NCI-H1436 (cell line): ENCODE data around the gene AP1B1.

Source experiments
- DNase-seq: peaks from one replicate; lab custom pipeline; 2025; lab: John Stamatoyannopoulos, UW

Gene AP1B1

DNA sequence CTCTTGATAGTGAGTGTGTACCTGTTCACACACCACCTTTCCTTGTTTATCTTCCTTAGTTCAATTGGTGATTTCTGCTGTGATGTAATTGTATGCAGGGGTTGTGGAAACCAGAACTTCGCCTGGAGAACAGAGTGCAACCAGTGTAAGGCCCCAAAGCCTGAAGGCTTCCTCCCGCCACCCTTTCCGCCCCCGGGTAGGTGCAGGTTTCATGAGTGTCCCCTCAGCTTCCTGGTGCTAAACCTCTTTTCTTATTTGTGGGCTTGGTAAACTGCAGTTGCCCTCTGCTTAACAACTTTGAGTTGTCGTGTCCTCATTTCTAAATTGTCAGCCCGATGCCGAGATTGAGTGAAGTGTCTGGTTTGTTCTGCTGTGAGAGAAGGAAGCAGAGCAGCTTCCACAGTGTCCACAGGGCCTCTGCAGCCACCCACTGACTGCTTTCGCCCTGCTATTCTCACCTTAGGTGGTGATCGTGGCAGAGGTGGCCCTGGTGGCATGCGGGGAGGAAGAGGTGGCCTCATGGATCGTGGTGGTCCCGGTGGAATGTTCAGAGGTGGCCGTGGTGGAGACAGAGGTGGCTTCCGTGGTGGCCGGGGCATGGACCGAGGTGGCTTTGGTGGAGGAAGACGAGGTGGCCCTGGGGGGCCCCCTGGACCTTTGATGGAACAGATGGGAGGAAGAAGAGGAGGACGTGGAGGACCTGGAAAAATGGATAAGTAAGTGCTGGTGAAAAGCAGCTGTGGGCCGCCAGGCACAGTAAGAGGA is 89.1 kb downstream of the AP1B1 start:
- no peak for DNase-seq

DNA sequence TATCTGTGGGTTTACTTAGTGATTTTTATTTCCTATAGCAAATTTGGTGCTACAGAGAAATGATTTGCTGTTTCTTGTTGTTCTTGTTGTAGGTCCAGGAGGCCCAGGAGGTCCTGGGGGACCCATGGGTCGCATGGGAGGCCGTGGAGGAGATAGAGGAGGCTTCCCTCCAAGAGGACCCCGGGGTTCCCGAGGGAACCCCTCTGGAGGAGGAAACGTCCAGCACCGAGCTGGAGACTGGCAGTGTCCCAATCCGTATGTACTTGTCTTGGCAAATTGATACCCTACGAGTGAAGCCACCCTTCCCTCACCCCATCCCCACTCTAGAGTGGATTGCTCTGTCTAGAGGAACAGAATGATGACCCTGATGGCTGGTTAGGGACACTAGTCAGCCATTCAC is 89.7 kb downstream of the AP1B1 start:
- DNase-seq: no peak

DNA sequence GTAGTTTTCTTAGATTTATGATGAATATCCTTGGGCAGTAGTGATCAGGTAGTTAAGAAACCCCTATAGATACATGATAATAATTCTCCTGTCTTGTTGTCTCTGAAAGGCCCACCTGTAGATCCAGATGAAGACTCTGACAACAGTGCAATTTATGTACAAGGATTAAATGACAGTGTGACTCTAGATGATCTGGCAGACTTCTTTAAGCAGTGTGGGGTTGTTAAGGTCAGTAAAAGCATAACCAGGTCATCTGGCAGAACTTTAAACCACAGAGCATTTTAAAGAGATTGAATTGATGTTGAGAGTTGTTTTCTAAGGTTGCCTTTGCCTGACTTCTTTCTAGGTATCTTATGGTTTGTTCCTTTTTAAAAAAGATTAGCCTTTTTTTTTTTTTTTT is 96.0 kb downstream of the AP1B1 start:
- DNase-seq: no peak

DNA sequence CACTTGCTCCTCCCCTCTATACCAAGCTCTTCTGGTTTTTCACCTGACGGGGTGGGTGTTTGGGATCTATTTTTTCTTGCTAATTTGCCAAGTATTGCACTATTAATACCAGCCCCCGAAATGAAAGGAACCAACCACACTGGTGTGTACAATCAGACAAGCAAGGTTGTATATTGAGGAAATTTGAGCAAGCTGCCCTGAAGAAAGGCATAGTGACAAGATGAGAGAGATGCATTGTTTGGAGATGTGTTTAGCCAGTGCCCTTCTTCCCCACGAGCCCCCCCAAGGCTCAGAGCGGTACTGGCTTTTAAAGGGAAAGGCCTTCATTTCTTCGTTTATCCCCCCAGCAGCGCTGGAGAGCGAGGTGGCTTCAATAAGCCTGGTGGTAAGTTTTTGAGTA is 97.2 kb downstream of the AP1B1 start:
- no peak for DNase-seq

DNA sequence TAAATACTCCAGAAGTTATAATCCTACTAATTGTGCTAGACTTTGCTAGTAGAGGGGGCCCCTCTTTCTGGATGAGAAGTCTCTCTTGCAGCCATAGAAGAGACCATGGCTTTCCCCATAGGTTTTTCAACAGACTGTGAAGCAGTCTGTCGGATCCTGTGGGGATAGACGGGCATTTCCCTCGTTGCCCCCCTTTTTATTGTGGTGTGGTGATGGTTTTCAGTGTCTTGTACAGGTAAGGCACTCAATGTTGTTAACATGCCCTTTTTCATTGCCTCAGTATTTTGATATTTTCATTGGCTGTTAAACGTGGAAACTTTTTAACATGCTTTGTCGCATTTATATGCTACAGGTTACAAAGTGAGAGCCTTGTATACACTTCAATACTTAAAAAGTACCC is 98.3 kb downstream of the AP1B1 start:
- DNase-seq: no peak

DNA sequence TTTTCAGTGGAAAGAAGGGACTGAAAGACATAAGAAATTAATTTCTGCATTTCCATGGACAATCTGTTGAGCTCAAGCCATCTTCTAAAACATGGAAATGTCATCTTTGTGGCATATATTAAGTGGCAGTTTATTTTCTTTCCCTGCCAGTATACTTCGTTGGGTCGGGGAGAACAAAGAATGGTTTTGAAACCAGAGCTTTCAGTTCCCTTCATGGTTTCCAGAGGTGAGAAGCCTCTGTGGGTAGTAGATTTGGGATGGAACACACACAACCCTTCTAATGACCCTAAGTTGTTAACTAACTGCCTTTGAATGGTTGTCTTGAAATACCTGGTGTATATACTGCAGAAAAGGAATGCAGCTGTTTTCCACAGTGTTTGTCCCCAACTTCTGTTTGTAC is 99.5 kb downstream of the AP1B1 start:
- DNase-seq: no peak

DNA sequence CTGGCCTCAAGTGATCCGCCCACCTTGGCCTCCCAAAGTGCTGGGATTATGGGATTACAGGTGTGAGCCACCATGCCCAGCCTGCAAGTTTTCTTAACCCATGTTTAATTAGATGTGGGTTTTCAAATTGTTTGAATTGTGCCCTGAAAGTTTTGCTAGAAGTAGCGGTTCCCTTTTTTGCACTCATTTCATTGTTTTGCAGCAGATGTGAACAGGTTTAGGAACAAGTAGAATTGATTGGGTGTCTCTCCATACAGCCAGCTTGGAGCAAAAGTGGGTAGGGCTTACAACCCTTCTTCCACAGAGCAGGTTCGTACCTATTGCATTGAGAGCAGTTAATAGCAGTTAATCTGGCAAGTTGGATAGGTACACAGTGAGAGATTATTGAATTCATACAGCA is 104.2 kb downstream of the AP1B1 start:
- no peak for DNase-seq

DNA sequence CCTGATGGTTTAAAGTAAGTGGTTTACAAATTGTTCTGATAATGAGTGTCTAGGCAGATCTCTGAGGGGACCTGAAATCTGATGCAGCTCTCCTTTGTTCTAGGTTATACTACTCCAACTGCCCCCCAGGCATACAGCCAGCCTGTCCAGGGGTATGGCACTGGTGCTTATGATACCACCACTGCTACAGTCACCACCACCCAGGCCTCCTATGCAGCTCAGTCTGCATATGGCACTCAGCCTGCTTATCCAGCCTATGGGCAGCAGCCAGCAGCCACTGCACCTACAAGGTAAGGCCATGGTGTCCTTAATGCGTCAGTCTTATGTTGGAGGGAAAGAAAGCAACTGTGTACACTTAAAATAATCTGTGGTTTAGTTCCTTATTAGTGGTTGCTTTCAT is 110.4 kb downstream of the AP1B1 start:
- DNase-seq: no peak
